Testis (tissue), 2 donors: ENCODE measurements around the gene ZBTB43.

Source experiments
- POLR2A ChIP-seq: fragments of 450-650 bp; IDR thresholded peaks from one replicate; pipeline ENCODE4 v1.6.1; 2017; ENCODE audit warnings: antibody characterized with exemption, mild to moderate bottlenecking, moderate library complexity
- TF ChIP-seq, protein P1 (sequence below), 3 experiments: fragments of 450-650 bp in 2 of 3; fragments of 200-600 bp in 1 of 3; sonication (generic) in 1 of 3; IDR thresholded peaks; one replicate each; pipeline ENCODE4 v1.5.1; 2016 to 2019; ENCODE audit warnings: antibody characterized with exemption in 3 of 3, mild to moderate bottlenecking in 2 of 3, moderate library complexity in 1 of 3

DNA sequence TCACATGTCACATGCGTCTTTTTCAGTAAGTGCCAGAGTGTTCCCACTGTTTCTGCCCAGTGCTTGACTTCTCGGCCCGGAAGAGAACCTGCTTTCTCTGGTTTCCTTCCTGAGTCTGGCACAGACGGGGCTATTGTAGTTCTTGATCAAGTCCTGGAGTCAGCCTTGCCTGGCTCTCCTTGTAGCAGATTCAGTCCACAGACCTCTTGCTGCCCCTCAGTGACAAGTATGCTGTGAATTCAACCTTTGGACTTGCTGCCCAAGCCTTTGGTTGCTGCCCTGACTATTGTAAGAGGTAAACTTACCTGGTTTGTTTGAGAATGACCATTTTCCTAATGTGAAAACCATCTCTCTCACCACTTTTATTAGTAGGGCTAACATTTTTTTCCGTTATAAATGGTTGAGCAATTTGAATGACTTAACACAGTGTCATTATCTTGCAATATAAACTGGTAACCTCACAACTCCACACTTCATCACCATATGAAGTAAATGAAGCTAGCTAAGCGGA is 80.3 kb downstream of the ZBTB43 start:
- TF ChIP-seq POLR2A: no peak
- TF ChIP-seq, protein P1, sequence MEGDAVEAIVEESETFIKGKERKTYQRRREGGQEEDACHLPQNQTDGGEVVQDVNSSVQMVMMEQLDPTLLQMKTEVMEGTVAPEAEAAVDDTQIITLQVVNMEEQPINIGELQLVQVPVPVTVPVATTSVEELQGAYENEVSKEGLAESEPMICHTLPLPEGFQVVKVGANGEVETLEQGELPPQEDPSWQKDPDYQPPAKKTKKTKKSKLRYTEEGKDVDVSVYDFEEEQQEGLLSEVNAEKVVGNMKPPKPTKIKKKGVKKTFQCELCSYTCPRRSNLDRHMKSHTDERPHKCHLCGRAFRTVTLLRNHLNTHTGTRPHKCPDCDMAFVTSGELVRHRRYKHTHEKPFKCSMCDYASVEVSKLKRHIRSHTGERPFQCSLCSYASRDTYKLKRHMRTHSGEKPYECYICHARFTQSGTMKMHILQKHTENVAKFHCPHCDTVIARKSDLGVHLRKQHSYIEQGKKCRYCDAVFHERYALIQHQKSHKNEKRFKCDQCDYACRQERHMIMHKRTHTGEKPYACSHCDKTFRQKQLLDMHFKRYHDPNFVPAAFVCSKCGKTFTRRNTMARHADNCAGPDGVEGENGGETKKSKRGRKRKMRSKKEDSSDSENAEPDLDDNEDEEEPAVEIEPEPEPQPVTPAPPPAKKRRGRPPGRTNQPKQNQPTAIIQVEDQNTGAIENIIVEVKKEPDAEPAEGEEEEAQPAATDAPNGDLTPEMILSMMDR (IDR thresholded peaks at IDR 0.05): no peak
